Measurements from ENCODE around the gene RIPPLY3. TPM values are rescaled to one million over a fixed set of nuclear protein-coding genes. Genes with fewer than 3 reads are reported as not detected.

RIPPLY3 gene
- total RNA-seq, 1 experiment from 2014 or later, result 0.40 TPM

DNA sequence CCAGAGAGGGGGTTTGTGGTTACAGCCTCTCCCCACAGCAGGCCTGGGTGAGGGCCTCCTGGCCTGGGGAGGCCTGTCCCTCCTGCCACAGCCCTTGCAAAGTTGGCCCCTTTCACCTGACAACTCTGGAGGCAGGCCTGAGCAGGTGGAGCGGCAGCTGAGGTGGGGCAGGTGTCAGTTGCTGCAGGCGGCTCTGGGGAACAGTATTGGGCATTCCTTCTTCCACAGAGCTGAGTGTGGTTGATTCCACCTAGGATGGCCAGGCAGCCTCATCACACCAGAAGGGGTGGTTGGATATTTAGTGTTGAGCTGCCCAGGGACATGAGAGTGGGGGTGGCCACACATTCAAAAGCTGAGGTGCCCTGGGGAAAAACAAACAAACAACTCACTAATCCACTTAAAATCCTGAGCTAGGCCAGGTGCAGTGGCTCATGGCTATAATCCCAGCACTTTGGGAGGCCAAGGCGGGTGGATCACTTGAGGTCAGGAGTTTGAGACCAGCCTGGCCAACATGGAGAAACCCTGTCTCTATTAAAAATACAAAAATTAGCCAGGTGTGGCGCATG is 35.3 kb downstream of the RIPPLY3 start:
- no peak for TF ChIP-seq CTCF (IDR thresholded peaks at IDR 0.05; ENCODE audit: unreplicated experiment)
- Mint-ChIP-seq H3K9me3 (ENCODE audit: low read depth, unreplicated experiment) (no peaks in the 10 kb centered on the region), H3K27ac (ENCODE audit: unreplicated experiment) (no peak overlapping the region), H3K4me3 (ENCODE audit: low read depth, unreplicated experiment) (no peak overlapping the region), H3K4me1 (ENCODE audit: low read depth, unreplicated experiment) (peaks cover 6% of the 10 kb centered on the region), H3K27me3 (ENCODE audit: unreplicated experiment) (no peaks in the 10 kb centered on the region), H3K36me3 (ENCODE audit: insufficient read depth, unreplicated experiment) (peaks cover 3% of the 10 kb centered on the region)
- no TSS peak for BruUV-seq (replicated peaks)
- no peak for DNase-seq
- CTCF ChIA-PET, result no interaction called here
- intact Hi-C loops (cut with micrococcal nuclease; ENCODE audit: unreplicated experiment), result no loop called here

GRCh38 chr21:37043818-37044217 is 37.3 kb downstream of the RIPPLY3 start:
- DNase-seq, result no peak
- Mint-ChIP-seq H3K36me3 (ENCODE audit: insufficient read depth, unreplicated experiment) (peaks cover 6% of the 10 kb centered on the region), H3K9me3 (ENCODE audit: low read depth, unreplicated experiment) (no peaks in the 10 kb centered on the region), H3K27ac (ENCODE audit: unreplicated experiment) (no peak overlapping the region), H3K4me3 (ENCODE audit: low read depth, unreplicated experiment) (no peak overlapping the region), H3K4me1 (ENCODE audit: low read depth, unreplicated experiment) (peaks cover 18% of the 10 kb centered on the region), H3K27me3 (ENCODE audit: unreplicated experiment) (no peaks in the 10 kb centered on the region)
- CTCF ChIA-PET, result no interaction called here
- intact Hi-C loops (cut with micrococcal nuclease; ENCODE audit: unreplicated experiment), result no loop called here
- BruUV-seq (replicated peaks), result no TSS peak
- no peak for TF ChIP-seq CTCF (IDR thresholded peaks at IDR 0.05; ENCODE audit: unreplicated experiment)

- no peak for TF ChIP-seq CTCF (IDR thresholded peaks at IDR 0.05; ENCODE audit: unreplicated experiment)
- BruUV-seq (replicated peaks), result no TSS peak
- no peak for DNase-seq
- CTCF ChIA-PET, result no interaction called here
- no peak overlapping the region for H3K4me3 Mint-ChIP-seq (ENCODE audit: low read depth, unreplicated experiment)
- no peaks in the 10 kb centered on the region for H3K9me3 Mint-ChIP-seq (ENCODE audit: low read depth, unreplicated experiment)
- intact Hi-C loops (cut with micrococcal nuclease; ENCODE audit: unreplicated experiment), result no loop called here
- H3K4me1 Mint-ChIP-seq (ENCODE audit: low read depth, unreplicated experiment), result peaks cover 18% of the 10 kb centered on the region
- peaks cover 6% of the 10 kb centered on the region for H3K36me3 Mint-ChIP-seq (ENCODE audit: insufficient read depth, unreplicated experiment)
- H3K27me3 Mint-ChIP-seq (ENCODE audit: unreplicated experiment), result no peaks in the 10 kb centered on the region
- H3K27ac Mint-ChIP-seq (ENCODE audit: unreplicated experiment), result no peak overlapping the region
These were observed 38.1 kb downstream of the RIPPLY3 start for GRCh38 chr21:37044643-37045042.

DNA sequence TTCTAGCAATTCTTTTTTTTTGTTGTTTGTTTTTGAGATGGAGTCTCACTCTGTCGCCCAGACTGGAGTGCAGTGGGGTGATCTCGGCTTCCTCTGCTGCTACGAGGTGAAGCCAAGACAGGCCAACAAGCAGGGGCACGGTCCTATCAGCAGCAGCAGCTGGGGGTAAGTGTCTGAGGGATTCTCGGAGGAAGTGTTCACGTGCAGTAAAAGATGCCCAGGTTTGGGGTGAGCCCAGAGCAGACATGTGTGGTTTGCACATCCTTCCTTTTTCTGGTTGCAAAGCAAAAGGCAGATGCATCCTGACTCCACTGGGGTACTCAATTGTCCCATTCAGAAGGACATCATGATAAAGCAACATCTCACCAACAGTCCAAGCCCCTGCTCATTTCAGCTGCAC is 38.6 kb downstream of the RIPPLY3 start:
- BruUV-seq (replicated peaks), result no TSS peak
- no peak overlapping the region for H3K4me3 Mint-ChIP-seq (ENCODE audit: low read depth, unreplicated experiment)
- H3K27me3 Mint-ChIP-seq (ENCODE audit: unreplicated experiment), result no peaks in the 10 kb centered on the region
- peaks cover 18% of the 10 kb centered on the region for H3K4me1 Mint-ChIP-seq (ENCODE audit: low read depth, unreplicated experiment)
- no peaks in the 10 kb centered on the region for H3K9me3 Mint-ChIP-seq (ENCODE audit: low read depth, unreplicated experiment)
- CTCF ChIA-PET, result no interaction called here
- no peak overlapping the region for H3K27ac Mint-ChIP-seq (ENCODE audit: unreplicated experiment)
- H3K36me3 Mint-ChIP-seq (ENCODE audit: insufficient read depth, unreplicated experiment), result peaks cover 6% of the 10 kb centered on the region
- no peak for TF ChIP-seq CTCF (IDR thresholded peaks at IDR 0.05; ENCODE audit: unreplicated experiment)
- no peak for DNase-seq
- intact Hi-C loops (cut with micrococcal nuclease; ENCODE audit: unreplicated experiment), result no loop called here
